Measurements from ENCODE around the gene CFAP46. TPM values are rescaled to one million over a fixed set of nuclear protein-coding genes. Genes with fewer than 3 reads are reported as not detected.

Gene CFAP46
- total RNA-seq, 2 experiments from 2014 or later, result not detected

- H3K4me3 ChIP-seq (ENCODE audit: low read length), result no peak overlapping the region
- ChIA-PET POLR2A (no interaction called here), CTCF (no interaction called here)
- Mint-ChIP-seq H3K4me1 (ENCODE audit: low read depth) (no peaks in the 10 kb centered on the region), H3K9me3 (no peaks in the 10 kb centered on the region), H3K4me3 (no peak overlapping the region), H3K36me3 (ENCODE audit: low read depth) (no peaks in the 10 kb centered on the region), H3K27me3 (peaks cover 4% of the 10 kb centered on the region), H3K27ac (no peak overlapping the region)
- H3K4me1 ChIP-seq (ENCODE audit: insufficient read depth, low read length), result no peaks in the 10 kb centered on the region
- H3K9me3 ChIP-seq (ENCODE audit: control insufficient read depth in 1 of 2, insufficient read depth in 1 of 2, low read length in 2 of 2), result peaks cover 0 to 12% of the 10 kb centered on the region in 2 experiments
- ATAC-seq (ENCODE audit: poor library complexity), result no peak
- H3K27me3 ChIP-seq (ENCODE audit: control insufficient read depth in 1 of 2, insufficient read depth in 2 of 2, low read length in 2 of 2), result no peaks in the 10 kb centered on the region
- DNase-seq, result no peak
- intact Hi-C loops (cut with DNase I, micrococcal nuclease), result no loop called here
- no peak for TF ChIP-seq CTCF (IDR thresholded peaks at IDR 0.05)
- H3K27ac ChIP-seq (ENCODE audit: low read depth in 1 of 2, low read length in 2 of 2), result no peak overlapping the region
- no peaks in the 10 kb centered on the region for H3K36me3 ChIP-seq (ENCODE audit: insufficient read depth, low read length)
Observed at GRCh38 chr10:132978542-132978941, 36.2 kb upstream of the CFAP46 start.

- DNase-seq (no peak), ATAC-seq (ENCODE audit: poor library complexity) (no peak)
- Mint-ChIP-seq H3K36me3 (ENCODE audit: low read depth) (no peaks in the 10 kb centered on the region), H3K4me1 (ENCODE audit: low read depth) (no peaks in the 10 kb centered on the region), H3K27me3 (peaks cover 4% of the 10 kb centered on the region), H3K9me3 (no peaks in the 10 kb centered on the region), H3K27ac (no peak overlapping the region), H3K4me3 (no peak overlapping the region)
- Histone ChIP-seq H3K4me1 (ENCODE audit: insufficient read depth, low read length) (no peaks in the 10 kb centered on the region), H3K9me3 (ENCODE audit: control insufficient read depth in 1 of 2, insufficient read depth in 1 of 2, low read length in 2 of 2) (peaks cover 0 to 12% of the 10 kb centered on the region in 2 experiments), H3K27me3 (ENCODE audit: control insufficient read depth in 1 of 2, insufficient read depth in 2 of 2, low read length in 2 of 2) (no peaks in the 10 kb centered on the region), H3K27ac (ENCODE audit: low read depth in 1 of 2, low read length in 2 of 2) (no peak overlapping the region), H3K4me3 (ENCODE audit: low read length) (no peak overlapping the region), H3K36me3 (ENCODE audit: insufficient read depth, low read length) (no peaks in the 10 kb centered on the region)
- intact Hi-C loops (cut with DNase I, micrococcal nuclease), result no loop called here
- no peak for TF ChIP-seq CTCF (IDR thresholded peaks at IDR 0.05)
- CTCF ChIA-PET, result no interaction called here
- POLR2A ChIA-PET, result no interaction called here
Observed at GRCh38 chr10:132977807-132978206, 35.4 kb upstream of the CFAP46 start.

- H3K36me3 Mint-ChIP-seq (ENCODE audit: low read depth), result no peaks in the 10 kb centered on the region
- peak in 1 of 14 experiments; percentile 3 for DNase-seq
- no peaks in the 10 kb centered on the region for H3K9me3 Mint-ChIP-seq
- no peak for ATAC-seq (ENCODE audit: poor library complexity)
- H3K4me1 ChIP-seq (ENCODE audit: insufficient read depth, low read length), result no peaks in the 10 kb centered on the region
- ChIA-PET CTCF (no interaction called here), POLR2A (no interaction called here)
- H3K27me3 Mint-ChIP-seq, result peaks cover 9% of the 10 kb centered on the region
- no peaks in the 10 kb centered on the region for H3K4me1 Mint-ChIP-seq (ENCODE audit: low read depth)
- TF ChIP-seq CTCF (IDR thresholded peaks at IDR 0.05), result no peak
- no peaks in the 10 kb centered on the region for H3K36me3 ChIP-seq (ENCODE audit: insufficient read depth, low read length)
- H3K4me3 ChIP-seq (ENCODE audit: low read length), result no peak overlapping the region
- peaks cover 0 to under 1% of the 10 kb centered on the region in 2 experiments for H3K27me3 ChIP-seq (ENCODE audit: control insufficient read depth in 1 of 2, insufficient read depth in 2 of 2, low read length in 2 of 2)
- intact Hi-C loops (cut with DNase I, micrococcal nuclease), result no loop called here
- H3K4me3 Mint-ChIP-seq, result no peak overlapping the region
- no peak overlapping the region for H3K27ac Mint-ChIP-seq
- peaks cover 0 to 17% of the 10 kb centered on the region in 2 experiments for H3K9me3 ChIP-seq (ENCODE audit: control insufficient read depth in 1 of 2, insufficient read depth in 1 of 2, low read length in 2 of 2)
- no peak overlapping the region for H3K27ac ChIP-seq (ENCODE audit: low read depth in 1 of 2, low read length in 2 of 2)
Observed at GRCh38 chr10:132977076-132977475, 34.7 kb upstream of the CFAP46 start.
